ENCODE measurements around the gene TNS3. TPM values are rescaled to one million over a fixed set of nuclear protein-coding genes. Genes with fewer than 3 reads are reported as not detected.
"Not testable (repeated sequence)": the region's sequence is repeated elsewhere in the genome, so short reads cannot be mapped to it uniquely, and the experiment has no call there.

The TNS3 gene
- total and polyA plus RNA-seq, 9 of the 15 experiments (the other 6 are each of a cell fraction or from before 2014, with no cell fraction given): 0.20 TPM; not detected in 8

GRCh38 chr7:47609803-47610452 lies 28.0 kb upstream of the TNS3 start:
- no peak overlapping the region for H3K4me2 ChIP-seq (ENCODE audit: insufficient read depth, low read length)
- no peaks in the 10 kb centered on the region for H3K79me2 ChIP-seq (ENCODE audit: control insufficient read depth, insufficient read depth, low read length)
- DNase-seq (ENCODE audit: extremely low read depth in 1 of 4, low spot score in 3 of 4) (no peak), FAIRE-seq (no peak), ATAC-seq (no peak)
- no peaks in the 10 kb centered on the region for H3K9me3 ChIP-seq (replicated peaks; ENCODE audit: control insufficient read depth, insufficient read depth, low read depth, low read length)
- TF ChIP-seq E2F8 (IDR thresholded peaks at IDR 0.05; ENCODE audit: low read depth, partially characterized antibody) (no peak), ZKSCAN1 (IDR thresholded peaks at IDR 0.05; ENCODE audit: low read depth, low read length) (no peak), IRF9 (tag; IDR thresholded peaks at IDR 0.05) (no peak), DLX4 (CRISPR knock-in tag; IDR thresholded peaks at IDR 0.05) (no peak)
- no peaks in the 10 kb centered on the region; the same call in 1 of the 2 replicates for H4K20me1 ChIP-seq (replicated peaks; ENCODE audit: control insufficient read depth, insufficient read depth, low read length)
- ChIA-PET POLR2A (interaction anchor here (0.7 kb wide), 1 partner anchor 48 kb away, joined by 3 read pairs; no protein-coding TSS in a partner anchor), CTCF (ENCODE audit: low intra/inter-chr PET ratio) (no interaction called here)
- in situ Hi-C loops (cut with MboI) (no loop called here), intact Hi-C loops (cut with micrococcal nuclease) (no loop called here)
- no peaks in the 10 kb centered on the region for H3K36me3 ChIP-seq (ENCODE audit: control insufficient read depth, insufficient read depth, low read length)
- no peak overlapping the region for H2AFZ ChIP-seq (ENCODE audit: low read depth, low read length)
- no TSS peak for BruUV-seq (replicated peaks)
- H3K4me3 ChIP-seq: no peak overlapping the region
- H3K4me1 ChIP-seq (replicated peaks in 1 of 2; ENCODE audit: control insufficient read depth in 2 of 2, insufficient read depth in 2 of 2, low read length in 2 of 2): no peaks in the 10 kb centered on the region
- H3K9me1 ChIP-seq (ENCODE audit: control insufficient read depth, insufficient read depth, low read length): no peaks in the 10 kb centered on the region
- WGBS (ENCODE audit: insufficient coverage, low coverage, missing lambda C conversion rate): 2% methylated on average over 16 of the region's 16 CpGs
- H3K27ac ChIP-seq (ENCODE audit: extremely low read depth, low read depth, low read length): no peak overlapping the region
- H3K9ac ChIP-seq (ENCODE audit: insufficient read depth in 1 of 2, low read depth in 2 of 2, low read length in 2 of 2): no peak overlapping the region
- H3K27me3 ChIP-seq (ENCODE audit: control insufficient read depth in 2 of 2, insufficient read depth in 2 of 2, low read length in 2 of 2): peaks cover 5 to 50% of the 10 kb centered on the region in 2 experiments; a peak in 3 of 5 replicates

GRCh38 chr7:47606593-47607046 lies 24.7 kb upstream of the TNS3 start:
- H4K20me1 ChIP-seq (replicated peaks; ENCODE audit: control insufficient read depth, insufficient read depth, low read length); ATAC-seq; H3K9me1 ChIP-seq (ENCODE audit: control insufficient read depth, insufficient read depth, low read length); H3K4me1 ChIP-seq (replicated peaks in 1 of 2; ENCODE audit: control insufficient read depth in 2 of 2, insufficient read depth in 2 of 2, low read length in 2 of 2); H3K36me3 ChIP-seq (ENCODE audit: control insufficient read depth, insufficient read depth, low read length); H3K4me2 ChIP-seq (ENCODE audit: insufficient read depth, low read length); H3K9ac ChIP-seq (ENCODE audit: insufficient read depth in 1 of 2, low read depth in 2 of 2, low read length in 2 of 2); H2AFZ ChIP-seq (ENCODE audit: low read depth, low read length); intact Hi-C loops (cut with micrococcal nuclease); in situ Hi-C loops (cut with MboI); H3K27ac ChIP-seq (ENCODE audit: extremely low read depth, low read depth, low read length); H3K4me3 ChIP-seq; H3K79me2 ChIP-seq (ENCODE audit: control insufficient read depth, insufficient read depth, low read length); FAIRE-seq; H3K9me3 ChIP-seq (replicated peaks; ENCODE audit: control insufficient read depth, insufficient read depth, low read depth, low read length); BruUV-seq (replicated peaks); CTCF ChIA-PET (ENCODE audit: low intra/inter-chr PET ratio); DNase-seq (ENCODE audit: extremely low read depth in 1 of 4, low spot score in 3 of 4); POLR2A ChIA-PET: not testable (repeated sequence)
- 0% methylated on average over 9 of the region's 9 CpGs for WGBS (ENCODE audit: insufficient coverage, low coverage, missing lambda C conversion rate)
- H3K27me3 ChIP-seq (ENCODE audit: control insufficient read depth in 2 of 2, insufficient read depth in 2 of 2, low read length in 2 of 2): peaks cover 5 to 33% of the 10 kb centered on the region in 2 experiments; a peak in 3 of 5 replicates
